MCF 10A (cell line): ENCODE measurements around the gene ALKBH7. TPM values are rescaled to one million over a fixed set of nuclear protein-coding genes. Genes with fewer than 3 reads are reported as not detected.
"Not testable (repeated sequence)": the region's sequence is repeated elsewhere in the genome, so short reads cannot be mapped to it uniquely, and the experiment has no call there.

Experiments used
- BruUV-seq: library from RNA; stranded (reverse); fragments of 400-500 nt; replicated peaks from 2 replicates; lab custom pipeline; 2021; lab: Mats Ljungman, UMichigan
- CTCF ChIA-PET: fragments of 300-600 bp; sonication (Branson Sonifier 250); formaldehyde crosslinking; extraction: SDS; loops from one replicate; lab custom pipeline; 2021; ENCODE audit warnings: antibody characterized with exemption, inconsistent platforms; lab: Yijun Ruan, JAX
- POLR2A ChIA-PET: fragments of 300-600, 350-650 bp; sonication (Branson Sonifier 250); formaldehyde crosslinking; extraction: SDS; loops from one replicate; lab custom pipeline; 2020; ENCODE audit warnings: antibody characterized with exemption, inconsistent platforms; lab: Yijun Ruan, JAX
- DNase-seq: peaks from one replicate; pipeline ENCODE4 v3.0.0-alpha.2; 2018; ENCODE audit not compliant: unreplicated experiment
- H3K27ac Mint-ChIP-seq: one replicate; pipeline ENCODE4 v1.8.0; 2022; ENCODE audit warnings: mild to moderate bottlenecking, low read depth, mixed read lengths; ENCODE audit not compliant: unreplicated experiment
- H3K27me3 Mint-ChIP-seq: one replicate; pipeline ENCODE4 v1.8.0; 2022; ENCODE audit warnings: mixed read lengths; ENCODE audit not compliant: insufficient read depth, unreplicated experiment
- H3K36me3 Mint-ChIP-seq: one replicate; pipeline ENCODE4 v1.8.0; 2022; ENCODE audit warnings: mild to moderate bottlenecking, moderate library complexity, mixed read lengths; ENCODE audit not compliant: insufficient read depth, unreplicated experiment
- H3K4me1 Mint-ChIP-seq: one replicate; pipeline ENCODE4 v1.8.0; 2022; ENCODE audit warnings: mixed read lengths; ENCODE audit not compliant: insufficient read depth, unreplicated experiment
- H3K4me3 Mint-ChIP-seq: one replicate; pipeline ENCODE4 v1.8.0; 2022; ENCODE audit warnings: mild to moderate bottlenecking, moderate library complexity, mixed read lengths; ENCODE audit not compliant: unreplicated experiment
- H3K9me3 Mint-ChIP-seq: one replicate; pipeline ENCODE4 v1.8.0; 2022; ENCODE audit warnings: mixed read lengths; ENCODE audit not compliant: unreplicated experiment
- CTCF ChIP-seq: fragments of 200-600 bp; IDR thresholded peaks from one replicate; pipeline ENCODE4 v1.8.0; 2022; ENCODE audit warnings: antibody characterized with exemption, mild to moderate bottlenecking; ENCODE audit not compliant: unreplicated experiment
- intact Hi-C: fragments of 100-400 bp; cut with micrococcal nuclease; formaldehyde crosslinking; loops from 2 replicates; pipeline ENCODE4 v1.14.1; 2022
- total RNA-seq: library from RNA; stranded (reverse); gene quantifications from 2 replicates; pipeline ENCODE4 v1.2.3, GENCODE V29; 2022

ALKBH7 gene
- total RNA-seq, 1 experiment from 2014 or later = 49.9 TPM

- BruUV-seq = no TSS peak
- intact Hi-C loops = no loop called here
- no peak for DNase-seq
- peaks cover 18% of the 10 kb centered on the region for H3K4me1 Mint-ChIP-seq
- TF ChIP-seq CTCF = no peak
- no peaks in the 10 kb centered on the region for H3K9me3 Mint-ChIP-seq
- ChIA-PET POLR2A (interaction anchor here (1.0 kb wide), 1 partner anchor 34 kb away, joined by 3 read pairs; the partner anchor contains the start of gene CLPP), CTCF (interaction anchor here (1.0 kb wide), 1 partner anchor 97 kb away, joined by 3 read pairs; no protein-coding TSS in a partner anchor)
- no peak overlapping the region for H3K27ac Mint-ChIP-seq
- H3K36me3 Mint-ChIP-seq = peaks cover 23% of the 10 kb centered on the region
- H3K4me3 Mint-ChIP-seq = no peak overlapping the region
- no peaks in the 10 kb centered on the region for H3K27me3 Mint-ChIP-seq
These were observed 22.2 kb downstream of the ALKBH7 start for GRCh38 chr19:6394831-6395230.

GRCh38 chr19:6396305-6396704 lies 23.7 kb downstream of the ALKBH7 start:
- no peaks in the 10 kb centered on the region for H3K27me3 Mint-ChIP-seq
- BruUV-seq = no TSS peak
- no peak overlapping the region for H3K27ac Mint-ChIP-seq
- no peaks in the 10 kb centered on the region for H3K9me3 Mint-ChIP-seq
- H3K4me1 Mint-ChIP-seq = peaks cover 13% of the 10 kb centered on the region
- DNase-seq = no peak
- TF ChIP-seq CTCF = no peak
- peaks cover 8% of the 10 kb centered on the region for H3K36me3 Mint-ChIP-seq
- intact Hi-C loops = no loop called here
- POLR2A ChIA-PET = no interaction called here
- H3K4me3 Mint-ChIP-seq = no peak overlapping the region
- CTCF ChIA-PET = no interaction called here

- H3K27me3 Mint-ChIP-seq, H3K9me3 Mint-ChIP-seq, DNase-seq, intact Hi-C loops, BruUV-seq, H3K4me1 Mint-ChIP-seq, H3K36me3 Mint-ChIP-seq, POLR2A ChIA-PET, H3K4me3 Mint-ChIP-seq, H3K27ac Mint-ChIP-seq: not testable (repeated sequence)
- CTCF ChIA-PET = interaction anchor here (0.7 kb wide), 1 partner anchor 1932 kb away, joined by 3 read pairs; no protein-coding TSS in a partner anchor
These were observed 27.7 kb downstream of the ALKBH7 start for GRCh38 chr19:6400062-6400944.

- no peak overlapping the region for H3K27ac Mint-ChIP-seq
- no peak for DNase-seq
- no peak overlapping the region for H3K4me3 Mint-ChIP-seq
- intact Hi-C loops = no loop called here
- ChIA-PET POLR2A (no interaction called here), CTCF (interaction anchor here (0.8 kb wide), 1 partner anchor 24 kb away, joined by 3 read pairs; no protein-coding TSS in a partner anchor)
- H3K9me3 Mint-ChIP-seq = no peaks in the 10 kb centered on the region
- no peaks in the 10 kb centered on the region for H3K36me3 Mint-ChIP-seq
- H3K4me1 Mint-ChIP-seq = no peaks in the 10 kb centered on the region
- BruUV-seq = no TSS peak
- no peak for TF ChIP-seq CTCF
- no peaks in the 10 kb centered on the region for H3K27me3 Mint-ChIP-seq
These were observed 29.5 kb downstream of the ALKBH7 start for GRCh38 chr19:6402058-6402457.
